DOHH2 (cell line): ENCODE measurements around the gene IMMP2L.

Source experiments
- CTCF ChIP-seq: fragments of 200-600 bp; sonication (generic); IDR thresholded peaks from one replicate; pipeline ENCODE4 v1.5.1; 2014; ENCODE audit warnings: antibody characterized with exemption, mild to moderate bottlenecking, low read depth, low read length; ENCODE audit not compliant: poor library complexity, severe bottlenecking
- EZH2phosphoT487 ChIP-seq: fragments of 200-600 bp; sonication (generic); IDR thresholded peaks from 2 replicates; pipeline ENCODE4 v1.6.1; 2017; ENCODE audit warnings: borderline replicate concordance, mild to moderate bottlenecking, antibody characterized with exemption, low read length, moderate library complexity, mixed read lengths

- TF ChIP-seq CTCF (no peak), EZH2phosphoT487 (no peak)
These were observed 490.7 kb downstream of the IMMP2L start for GRCh38 chr7:111071556-111071955.
